GM08714 (cell line): ENCODE results near the gene CRELD1.
"Not testable (repeated sequence)": the region's sequence is repeated elsewhere in the genome, so short reads cannot be mapped to it uniquely, and the experiment has no call there.

Experiments
- H3K4me3 ChIP-seq: fragments of 200-500 bp; sonication (Bioruptor generic); 2 replicates; pipeline ENCODE4 v1.5.1; 2014; ENCODE audit warnings: mild to moderate bottlenecking, low read length, inconsistent platforms
- ZNF274 ChIP-seq: IDR thresholded peaks from 2 replicates; pipeline ENCODE4 v1.6.1; 2012; ENCODE audit warnings: mild to moderate bottlenecking, low read depth, low read length

The CRELD1 gene

GRCh38 chr3:9935966-9936510 is 2.4 kb downstream of the CRELD1 start:
- TF ChIP-seq ZNF274 = no peak

GRCh38 chr3:9937486-9938238 is 4.0 kb downstream of the CRELD1 start:
- TF ChIP-seq ZNF274 = no peak
- H3K4me3 ChIP-seq = no peak overlapping the region

More at GRCh38 chr3:9935966-9936510, 2.4 kb downstream of the CRELD1 start:
- H3K4me3 ChIP-seq = no peak overlapping the region

- TF ChIP-seq ZNF274 = no peak
- H3K4me3 ChIP-seq = no peak overlapping the region
Measured at GRCh38 chr3:9938966-9939365, 5.3 kb downstream of the CRELD1 start.

- H3K4me3 ChIP-seq = not testable (repeated sequence)
Measured at GRCh38 chr3:9939906-9940305, 6.3 kb downstream of the CRELD1 start.

GRCh38 chr3:9940746-9941145 is 7.1 kb downstream of the CRELD1 start:
- no peak for TF ChIP-seq ZNF274
- no peak overlapping the region for H3K4me3 ChIP-seq

- TF ChIP-seq ZNF274 = no peak
- H3K4me3 ChIP-seq = no peak overlapping the region
Measured at GRCh38 chr3:9942164-9942563, 8.5 kb downstream of the CRELD1 start.

GRCh38 chr3:9942934-9943690 is 9.5 kb downstream of the CRELD1 start:
- no peak for TF ChIP-seq ZNF274
- H3K4me3 ChIP-seq = no peak overlapping the region

GRCh38 chr3:9944271-9944670 is 10.6 kb downstream of the CRELD1 start:
- TF ChIP-seq ZNF274 = no peak
- no peak overlapping the region for H3K4me3 ChIP-seq

- TF ChIP-seq ZNF274 = no peak
- H3K4me3 ChIP-seq = no peak overlapping the region
Measured at GRCh38 chr3:9945358-9945757, 11.7 kb downstream of the CRELD1 start.

- TF ChIP-seq ZNF274 = no peak
- H3K4me3 ChIP-seq = no peak overlapping the region
Measured at GRCh38 chr3:9946112-9947024, 12.7 kb downstream of the CRELD1 start.

GRCh38 chr3:9947025-9947995 is 13.7 kb downstream of the CRELD1 start:
- no peak for TF ChIP-seq ZNF274
- no peak overlapping the region for H3K4me3 ChIP-seq

- TF ChIP-seq ZNF274 = no peak
Measured at GRCh38 chr3:9948586-9948985, 15.0 kb downstream of the CRELD1 start.

GRCh38 chr3:9949115-9949514 is 15.5 kb downstream of the CRELD1 start:
- no peak overlapping the region for H3K4me3 ChIP-seq
- no peak for TF ChIP-seq ZNF274

More at GRCh38 chr3:9948586-9948985, 15.0 kb downstream of the CRELD1 start:
- H3K4me3 ChIP-seq = no peak overlapping the region
